OCI-LY7 (cell line): Measurements from ENCODE around the gene LAMC1. TPM values are rescaled to one million over a fixed set of nuclear protein-coding genes. Genes with fewer than 3 reads are reported as not detected.

Source experiments
- BruUV-seq: library from RNA; stranded (reverse); fragments of 400-500 nt; replicated peaks from 2 replicates; lab custom pipeline; 2021; lab: Mats Ljungman, UMichigan
- CTCF ChIA-PET: fragments of 300-600 bp; sonication (Branson Sonifier 250); formaldehyde crosslinking; loops from one replicate; lab custom pipeline; 2022; ENCODE audit warnings: antibody characterized with exemption; ENCODE audit not compliant: unreplicated experiment; lab: Charles Lee
- POLR2A ChIA-PET: fragments of 300-600 bp; sonication (Branson Sonifier 250); formaldehyde crosslinking; loops from one replicate; lab custom pipeline; 2022; ENCODE audit warnings: antibody characterized with exemption; lab: Charles Lee
- DNase-seq: peaks from one replicate; pipeline ENCODE4 v3.0.0-alpha.2; 2015; ENCODE audit warnings: low spot score
- H2AFZ ChIP-seq: fragments of 200-600 bp; sonication (generic), shearing (Covaris generic); 2 replicates; pipeline ENCODE4 v1.6.1; 2014; ENCODE audit warnings: mild to moderate bottlenecking, antibody characterized with exemption, low read length, moderate library complexity
- H3K27ac ChIP-seq: fragments of 200-600 bp; sonication (generic); 2 replicates; pipeline ENCODE4 v1.5.1; 2014; ENCODE audit warnings: mixed run types, low read depth, mild to moderate bottlenecking, moderate library complexity, low read length, inconsistent platforms; ENCODE audit not compliant: poor library complexity, severe bottlenecking
- H3K36me3 ChIP-seq: fragments of 200-600 bp; sonication (generic); 2 replicates; pipeline ENCODE4 v1.6.1; 2014; ENCODE audit warnings: mild to moderate bottlenecking, antibody characterized with exemption, low read length, moderate library complexity, mixed read lengths; ENCODE audit not compliant: insufficient read depth
- H3K4me1 ChIP-seq: fragments of 200-600 bp; sonication (generic); 2 replicates; pipeline ENCODE4 v1.5.1; 2014; ENCODE audit warnings: mild to moderate bottlenecking, low read length; ENCODE audit not compliant: insufficient read depth, poor library complexity, severe bottlenecking
- H3K4me2 ChIP-seq: fragments of 200-600 bp; sonication (generic); 2 replicates; pipeline ENCODE4 v1.6.1; 2014; ENCODE audit warnings: mild to moderate bottlenecking, low read length
- H3K4me3 ChIP-seq: fragments of 200-600 bp; sonication (generic); 2 replicates; pipeline ENCODE4 v1.5.1; 2014; ENCODE audit warnings: mild to moderate bottlenecking, low read depth, low read length; ENCODE audit not compliant: poor library complexity, severe bottlenecking
- H3K79me2 ChIP-seq: fragments of 200-600 bp; sonication (generic); 2 replicates; pipeline ENCODE4 v1.6.1; 2016; ENCODE audit warnings: low read depth, mild to moderate bottlenecking, low read length, moderate library complexity, mixed read lengths; ENCODE audit not compliant: insufficient read depth
- H3K9me2 ChIP-seq: fragments of 200-600 bp; sonication (generic); 2 replicates; pipeline ENCODE4 v1.6.1; 2016; ENCODE audit warnings: mild to moderate bottlenecking, low read length, mixed read lengths; ENCODE audit not compliant: insufficient read depth
- H3K9me3 ChIP-seq: fragments of 200-600 bp; sonication (generic); 2 replicates; pipeline ENCODE4 v1.6.1; 2014; ENCODE audit warnings: mild to moderate bottlenecking, mixed run types, low read length, mixed read lengths
- H4K20me1 ChIP-seq: fragments of 200-600 bp; sonication (generic); 2 replicates; pipeline ENCODE4 v1.6.1; 2014; ENCODE audit warnings: mild to moderate bottlenecking, antibody characterized with exemption, low read length, moderate library complexity, mixed read lengths; ENCODE audit not compliant: insufficient read depth
- EZH2phosphoT487 ChIP-seq: fragments of 200-600 bp; sonication (generic); IDR thresholded peaks from 2 replicates; pipeline ENCODE4 v1.6.1; 2018; ENCODE audit warnings: low read depth, borderline replicate concordance, mild to moderate bottlenecking, mixed run types, antibody characterized with exemption, low read length, moderate library complexity, mixed read lengths
- intact Hi-C: fragments of 100-400 bp; cut with micrococcal nuclease; formaldehyde crosslinking; loops from one replicate; pipeline ENCODE4 v1.10.0; 2022; ENCODE audit not compliant: unreplicated experiment
- total RNA-seq, 2 experiments: library from RNA; depleted of rRNA in 1 of 2; stranded (reverse); fragments of >200 nt in 1 of 2; shearing (Covaris generic) in 1 of 2; gene quantifications; 2 replicates each; pipeline ENCODE4 v1.2.3, GENCODE V29; 2014 to 2022
- TF ChIP-seq, protein P1 (sequence below): fragments of 200-600 bp; sonication (generic); conservative IDR thresholded peaks from 2 replicates; pipeline ENCODE4 v1.5.1; 2014; ENCODE audit warnings: mild to moderate bottlenecking, antibody characterized with exemption, low read length, moderate library complexity, mixed read lengths

LAMC1 gene
- total RNA-seq, 2 experiments from 2014 or later = 24.2 to 42.1 TPM

DNA sequence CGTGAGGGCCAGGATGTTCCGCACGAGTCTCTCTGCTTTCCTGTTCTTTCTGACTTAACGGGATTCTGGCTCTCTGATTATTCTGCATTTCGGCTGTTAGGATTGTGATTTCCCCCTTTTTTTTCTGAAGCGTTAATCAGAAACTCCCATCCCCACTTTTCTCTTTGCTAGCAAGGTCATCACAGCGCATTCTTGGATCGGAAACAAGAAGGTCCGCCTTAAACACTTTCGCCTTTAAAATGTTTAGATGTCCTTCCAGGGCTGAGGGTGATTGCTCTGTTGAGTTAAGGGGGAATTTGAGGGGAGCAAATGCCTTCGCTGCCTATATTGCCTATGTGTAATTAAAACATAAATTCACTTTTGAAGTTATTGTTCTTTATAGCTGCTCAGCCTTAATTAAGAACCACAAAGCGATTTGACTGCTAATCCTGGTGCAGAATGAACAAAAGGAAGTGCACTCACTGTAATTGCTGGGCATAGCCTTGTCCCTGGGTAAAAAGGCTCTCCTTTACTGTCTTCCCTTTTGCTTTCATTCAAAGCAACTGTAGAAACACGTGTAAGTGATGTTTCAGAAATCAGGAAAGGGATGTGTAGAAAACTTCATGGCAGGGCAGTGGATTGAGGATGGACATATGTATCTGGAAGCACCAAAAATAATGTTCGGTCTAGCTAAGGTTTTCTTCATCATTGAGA is 1.2 kb downstream of the LAMC1 start:
- H3K4me3 ChIP-seq = peak overlapping the region; percentile 77
- H3K36me3 ChIP-seq = peaks cover 7% of the 10 kb centered on the region
- no peaks in the 10 kb centered on the region for H3K9me2 ChIP-seq
- peaks cover 26% of the 10 kb centered on the region for H4K20me1 ChIP-seq
- peaks cover 58% of the 10 kb centered on the region for H3K4me1 ChIP-seq
- DNase-seq = peak; percentile 41
- CTCF ChIA-PET = no interaction called here
- peaks cover 35% of the 10 kb centered on the region; the same call in 1 of the 2 replicates for H3K79me2 ChIP-seq
- TSS peak; percentile 53 for BruUV-seq
- peak overlapping the region; percentile 88 for H3K4me2 ChIP-seq
- POLR2A ChIA-PET = interaction anchor here (0.8 to 6.0 kb wide), 5 partner anchors 9 to 23 kb away, joined by 3 to 69 read pairs (median 3); no protein-coding TSS in a partner anchor
- H3K27ac ChIP-seq = peak overlapping the region; percentile 29
- no peak for TF ChIP-seq EZH2phosphoT487
- TF ChIP-seq, protein P1, sequence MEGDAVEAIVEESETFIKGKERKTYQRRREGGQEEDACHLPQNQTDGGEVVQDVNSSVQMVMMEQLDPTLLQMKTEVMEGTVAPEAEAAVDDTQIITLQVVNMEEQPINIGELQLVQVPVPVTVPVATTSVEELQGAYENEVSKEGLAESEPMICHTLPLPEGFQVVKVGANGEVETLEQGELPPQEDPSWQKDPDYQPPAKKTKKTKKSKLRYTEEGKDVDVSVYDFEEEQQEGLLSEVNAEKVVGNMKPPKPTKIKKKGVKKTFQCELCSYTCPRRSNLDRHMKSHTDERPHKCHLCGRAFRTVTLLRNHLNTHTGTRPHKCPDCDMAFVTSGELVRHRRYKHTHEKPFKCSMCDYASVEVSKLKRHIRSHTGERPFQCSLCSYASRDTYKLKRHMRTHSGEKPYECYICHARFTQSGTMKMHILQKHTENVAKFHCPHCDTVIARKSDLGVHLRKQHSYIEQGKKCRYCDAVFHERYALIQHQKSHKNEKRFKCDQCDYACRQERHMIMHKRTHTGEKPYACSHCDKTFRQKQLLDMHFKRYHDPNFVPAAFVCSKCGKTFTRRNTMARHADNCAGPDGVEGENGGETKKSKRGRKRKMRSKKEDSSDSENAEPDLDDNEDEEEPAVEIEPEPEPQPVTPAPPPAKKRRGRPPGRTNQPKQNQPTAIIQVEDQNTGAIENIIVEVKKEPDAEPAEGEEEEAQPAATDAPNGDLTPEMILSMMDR = no peak
- no peaks in the 10 kb centered on the region for H3K9me3 ChIP-seq
- intact Hi-C loops = loop anchor here (1.0 to 10.0 kb wide), 7 partner anchors 24 to 610 kb away; partner anchors contain the start of genes ARPC5 and SMG7
- H2AFZ ChIP-seq = peak overlapping the region; percentile 8; the same call in 1 of the 2 replicates

DNA sequence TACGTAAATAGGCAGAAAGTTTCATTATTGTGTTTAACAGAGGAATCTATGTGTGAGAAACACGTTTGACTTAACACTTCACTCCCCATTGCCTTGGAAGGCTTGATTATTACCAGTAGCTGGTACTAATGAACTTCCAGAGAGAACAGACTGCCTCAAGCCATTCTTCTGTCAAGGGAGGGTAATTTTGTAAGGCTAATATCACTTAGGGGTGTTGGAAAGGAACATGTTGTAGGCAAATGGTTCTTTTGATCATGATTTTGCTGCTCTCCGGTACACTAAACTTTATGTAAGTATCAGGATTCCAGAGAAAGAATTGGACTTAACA is 1.8 kb downstream of the LAMC1 start:
- peaks cover 63% of the 10 kb centered on the region for H3K4me1 ChIP-seq
- DNase-seq = no peak
- H2AFZ ChIP-seq = no peak overlapping the region; the same call in 1 of the 2 replicates
- no peaks in the 10 kb centered on the region for H3K9me2 ChIP-seq
- peak overlapping the region; percentile 88 for H3K4me2 ChIP-seq
- H3K9me3 ChIP-seq = no peaks in the 10 kb centered on the region
- CTCF ChIA-PET = no interaction called here
- peaks cover 30% of the 10 kb centered on the region for H4K20me1 ChIP-seq
- intact Hi-C loops = loop anchor here (2.0 to 10.0 kb wide), 4 partner anchors 24 to 610 kb away; partner anchors contain the start of genes ARPC5 and SMG7
- BruUV-seq = no TSS peak
- TF ChIP-seq, protein P1 = no peak
- no peak for TF ChIP-seq EZH2phosphoT487
- H3K27ac ChIP-seq = peak overlapping the region; percentile 29
- peaks cover 7% of the 10 kb centered on the region for H3K36me3 ChIP-seq
- H3K79me2 ChIP-seq = peaks cover 37% of the 10 kb centered on the region; the same call in 1 of the 2 replicates
- H3K4me3 ChIP-seq = peak overlapping the region; percentile 77
- POLR2A ChIA-PET = interaction anchor here (0.8 to 6.0 kb wide), 5 partner anchors 9 to 48 kb away, joined by 3 to 69 read pairs (median 3); no protein-coding TSS in a partner anchor
